Ovary (tissue), 9 donors: ENCODE results near the gene FEM1B. TPM values are rescaled to one million over a fixed set of nuclear protein-coding genes. Genes with fewer than 3 reads are reported as not detected.
A peak's percentile ranks its signal among the peaks of the same experiment; 100 is the strongest.

Experiments used
- DNase-seq, 5 donors: peaks; one replicate each; pipeline ENCODE4 v3.0.0-alpha.2; 2019 to 2020
- H3K27ac ChIP-seq, 2 donors: fragments of 200-600 bp; one replicate each; pipeline versions ENCODE4 v1.5.1 to v1.8.0; 2019 to 2022
- H3K27me3 ChIP-seq: fragments of 200-600 bp; one replicate; pipeline ENCODE4 v1.8.0; 2022
- H3K36me3 ChIP-seq: fragments of 200-600 bp; sonication (generic); one replicate; pipeline ENCODE4 v1.5.1; 2019
- H3K4me1 ChIP-seq: one replicate; pipeline ENCODE4 v1.8.1; 2013; ENCODE audit warnings: mild to moderate bottlenecking, moderate library complexity; ENCODE audit not compliant: insufficient read depth
- H3K4me3 ChIP-seq: fragments of 200-600 bp; sonication (generic); one replicate; pipeline ENCODE4 v1.5.1; 2017
- H3K9me3 ChIP-seq, 2 donors: fragments of 200-600 bp in 1 of 2; sonication (generic) in 1 of 2; one replicate each; pipeline versions ENCODE4 v1.5.1 to v1.8.1; 2013 to 2019; ENCODE audit warnings: mild to moderate bottlenecking in 1 of 2, moderate library complexity in 1 of 2
- EP300 ChIP-seq: sonication (generic); formaldehyde crosslinking; IDR thresholded peaks from one replicate; pipeline ENCODE4 v1.6.1; 2017; ENCODE audit warnings: antibody characterized with exemption
- POLR2A ChIP-seq: fragments of 450-650 bp; IDR thresholded peaks from one replicate; pipeline ENCODE4 v1.6.1; 2017; ENCODE audit warnings: antibody characterized with exemption, mild to moderate bottlenecking, moderate library complexity
- WGBS, 3 donors: extraction: QIAGEN DNeasy Blood & Tissue Kit in 1 of 3; methylation state at CpG; one replicate each; pipeline versions ENCODE4 v1.1.5 to v1.1.7; 2013 to 2017; 5-methylcytosine and 5-hydroxymethylcytosine counted together
- intact Hi-C, 4 donors: fragments of 100-400 bp; cut with DNase I; formaldehyde crosslinking; loops; one replicate each; pipeline versions ENCODE4 v1.11.0 to v1.15.1; 2022 to 2023
- polyA plus RNA-seq, 2 donors: library from polyadenylated mRNA; stranded (reverse); fragments of 200-250 nt in 1 of 2; fragments of 350-450 nt in 1 of 2; fragmentation: Illumina TruSeq in 1 of 2; extraction: RNeasy Lipid Tissue Mini Kit (QIAGEN cat#74804) in 1 of 2; gene quantifications; one replicate each; pipeline ENCODE4 v1.2.3, GENCODE V29; 2013 to 2014
- total RNA-seq, 7 donors: library from RNA; depleted of rRNA in 2 of 7; stranded (reverse); fragments of >200 nt in 2 of 7; fragmentation: NEBNext Ultra II Directional in 3 of 7; extraction: Animal tissue kit (Norgen Biotek cat#: 25700) in 3 of 7; gene quantifications; one replicate each; pipeline versions ENCODE4 v1.1.0 to v1.2.4, GENCODE V29; 2016 to 2023
- TF ChIP-seq, protein P1 (sequence below), 3 donors: fragments of 450-650 bp in 2 of 3; fragments of 200-600 bp in 1 of 3; IDR thresholded peaks; one replicate each; pipeline versions ENCODE4 v1.5.1 to v1.8.0; 2016 to 2022; ENCODE audit warnings: antibody characterized with exemption in 3 of 3, mild to moderate bottlenecking in 1 of 3
- donor health status: DM: no; HTN: no; CAD: no; lungs with moderate emphysema.
- donor health status: DM: no; HTN: no; CAD: no.
- donor health status: Bipolar disorder and iron deficiency.
- donor health status: DM: yes; HTN: yes; CAD: no.
- donor health status: DM: no; HTN: no; CAD: no.
- donor health status: DM: yes; HTN: yes; CAD: no.

FEM1B gene
- total and polyA plus RNA-seq, 9 donors = 15.8 to 83.2 (median 54.8) TPM

DNA sequence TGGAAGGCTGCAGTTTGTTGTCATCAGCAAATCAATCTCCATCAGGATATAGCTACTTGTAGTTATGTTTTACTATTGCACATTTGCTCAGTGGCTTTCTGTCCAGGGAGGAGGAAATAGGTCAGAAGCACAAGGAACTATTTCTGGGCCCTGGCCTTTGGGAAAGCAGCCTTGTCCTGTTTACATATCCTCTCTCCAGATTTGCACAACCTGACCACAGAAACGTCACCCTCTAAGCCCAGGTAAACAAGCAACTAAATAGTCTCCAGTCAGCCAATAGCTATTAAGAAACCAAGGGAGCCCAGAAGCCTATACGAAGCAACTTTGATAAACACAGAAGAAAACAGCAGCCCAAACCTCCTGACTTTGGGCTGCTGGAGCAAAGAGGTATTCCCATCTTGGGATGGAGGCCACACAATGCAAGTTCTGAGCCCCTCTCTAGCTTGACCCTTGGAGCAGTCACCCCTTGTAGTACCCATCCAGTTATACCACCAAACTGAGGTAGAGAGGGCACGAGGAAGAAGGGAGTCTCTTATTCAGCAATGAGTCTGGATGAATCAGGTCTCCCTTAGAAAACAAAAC is 2.3 kb upstream of the FEM1B start:
- peaks cover 9% of the 10 kb centered on the region for H3K4me1 ChIP-seq
- H3K27ac ChIP-seq = no peak overlapping the region
- no peaks in the 10 kb centered on the region for H3K27me3 ChIP-seq
- 64 to 77% (median 69%) methylated on average over 3 of the region's 3 CpGs for WGBS, 3 donors
- no peak for DNase-seq
- no peaks in the 10 kb centered on the region for H3K36me3 ChIP-seq
- H3K9me3 ChIP-seq = no peaks in the 10 kb centered on the region
- intact Hi-C loops = no loop called here
- TF ChIP-seq POLR2A (no peak), EP300 (no peak)
- TF ChIP-seq, protein P1, sequence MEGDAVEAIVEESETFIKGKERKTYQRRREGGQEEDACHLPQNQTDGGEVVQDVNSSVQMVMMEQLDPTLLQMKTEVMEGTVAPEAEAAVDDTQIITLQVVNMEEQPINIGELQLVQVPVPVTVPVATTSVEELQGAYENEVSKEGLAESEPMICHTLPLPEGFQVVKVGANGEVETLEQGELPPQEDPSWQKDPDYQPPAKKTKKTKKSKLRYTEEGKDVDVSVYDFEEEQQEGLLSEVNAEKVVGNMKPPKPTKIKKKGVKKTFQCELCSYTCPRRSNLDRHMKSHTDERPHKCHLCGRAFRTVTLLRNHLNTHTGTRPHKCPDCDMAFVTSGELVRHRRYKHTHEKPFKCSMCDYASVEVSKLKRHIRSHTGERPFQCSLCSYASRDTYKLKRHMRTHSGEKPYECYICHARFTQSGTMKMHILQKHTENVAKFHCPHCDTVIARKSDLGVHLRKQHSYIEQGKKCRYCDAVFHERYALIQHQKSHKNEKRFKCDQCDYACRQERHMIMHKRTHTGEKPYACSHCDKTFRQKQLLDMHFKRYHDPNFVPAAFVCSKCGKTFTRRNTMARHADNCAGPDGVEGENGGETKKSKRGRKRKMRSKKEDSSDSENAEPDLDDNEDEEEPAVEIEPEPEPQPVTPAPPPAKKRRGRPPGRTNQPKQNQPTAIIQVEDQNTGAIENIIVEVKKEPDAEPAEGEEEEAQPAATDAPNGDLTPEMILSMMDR (IDR thresholded peaks at IDR 0.05) = no peak
- H3K4me3 ChIP-seq = no peak overlapping the region

DNA sequence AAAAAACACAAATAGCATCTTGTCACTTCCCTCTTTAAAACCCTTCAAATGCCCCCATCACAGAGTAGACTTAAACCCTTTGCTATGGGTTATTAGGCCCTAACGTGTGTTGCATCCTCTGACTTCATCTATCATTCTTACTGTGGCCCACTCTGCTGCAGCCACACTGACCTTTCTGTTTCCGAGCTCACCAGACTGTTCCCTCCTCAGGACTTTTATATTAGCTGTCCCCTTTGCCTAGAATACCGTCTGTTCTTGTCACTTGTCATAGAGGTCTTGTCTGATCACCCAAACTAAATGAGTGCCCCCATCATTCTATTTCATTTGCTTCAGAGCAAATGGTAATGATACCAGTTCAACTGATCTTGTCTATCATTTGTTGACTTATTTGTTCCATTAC is 877 bp upstream of the FEM1B start:
- H3K9me3 ChIP-seq = no peaks in the 10 kb centered on the region
- no peaks in the 10 kb centered on the region for H3K36me3 ChIP-seq
- no peak for DNase-seq
- TF ChIP-seq EP300 (no peak), POLR2A (no peak)
- TF ChIP-seq, protein P1 (IDR thresholded peaks at IDR 0.05) = no peak
- H3K4me3 ChIP-seq = peak overlapping the region; percentile 54
- intact Hi-C loops = no loop called here
- H3K27me3 ChIP-seq = no peaks in the 10 kb centered on the region
- H3K4me1 ChIP-seq = peaks cover 11% of the 10 kb centered on the region
- 15 to 28% (median 25%) methylated on average over 3 of the region's 3 CpGs for WGBS, 3 donors
- H3K27ac ChIP-seq = peak overlapping the region; percentile 82 to 99

DNA sequence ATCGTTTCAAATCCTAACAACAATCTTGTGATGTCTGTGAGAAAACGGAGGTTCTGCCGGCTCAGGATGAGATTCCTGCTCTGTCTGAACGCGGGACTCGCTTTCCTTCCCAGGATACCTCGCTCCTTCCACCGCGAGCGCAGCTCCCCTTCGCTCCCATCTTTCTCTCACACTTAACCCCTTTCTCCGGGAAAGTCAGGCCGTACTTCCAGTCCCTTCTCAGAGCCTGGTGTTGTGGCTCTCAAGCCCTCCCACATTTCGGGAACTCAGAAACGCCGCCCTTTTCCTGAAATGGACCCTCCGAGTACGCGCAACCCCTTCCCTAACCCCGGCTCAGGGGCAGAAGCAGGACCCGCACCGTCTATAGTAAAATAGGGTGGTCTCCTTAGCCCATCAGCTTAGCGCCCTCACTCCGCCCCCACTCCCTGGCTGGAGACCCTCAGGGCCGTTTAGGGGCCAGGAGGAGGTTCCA is 378 bp upstream of the FEM1B start:
- peak overlapping the region; percentile 82 to 99 for H3K27ac ChIP-seq
- no peaks in the 10 kb centered on the region for H3K27me3 ChIP-seq
- intact Hi-C loops = no loop called here
- no peak for DNase-seq
- H3K9me3 ChIP-seq = no peaks in the 10 kb centered on the region
- H3K36me3 ChIP-seq = no peaks in the 10 kb centered on the region
- TF ChIP-seq, protein P1 (IDR thresholded peaks at IDR 0.05) = peak in 1 of 3 donors; percentile 28
- TF ChIP-seq EP300 (no peak), POLR2A (peak; percentile 60)
- peak overlapping the region; percentile 54 for H3K4me3 ChIP-seq
- peaks cover 14% of the 10 kb centered on the region for H3K4me1 ChIP-seq
- 0 to 1% (median 0%) methylated on average over 22 to 25 of the region's 25 CpGs for WGBS, 3 donors

DNA sequence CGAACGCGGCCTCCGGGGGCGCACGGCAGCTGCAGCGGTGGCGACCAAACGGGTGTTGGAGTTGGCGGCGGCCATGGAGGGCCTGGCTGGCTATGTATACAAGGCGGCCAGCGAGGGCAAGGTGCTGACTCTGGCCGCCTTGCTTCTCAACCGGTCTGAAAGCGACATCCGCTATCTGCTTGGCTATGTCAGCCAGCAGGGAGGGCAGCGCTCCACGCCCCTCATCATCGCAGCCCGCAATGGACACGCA is 725 bp downstream of the FEM1B start:
- TF ChIP-seq POLR2A (no peak), EP300 (no peak)
- TF ChIP-seq, protein P1 (IDR thresholded peaks at IDR 0.05) = no peak
- WGBS, 3 donors = 0 to 1% (median 0%) methylated on average over 22 of the region's 22 CpGs
- H3K27ac ChIP-seq = peak overlapping the region; percentile 82 to 99
- intact Hi-C loops = no loop called here
- H3K9me3 ChIP-seq = no peaks in the 10 kb centered on the region
- no peak for DNase-seq
- H3K36me3 ChIP-seq = no peaks in the 10 kb centered on the region
- no peaks in the 10 kb centered on the region for H3K27me3 ChIP-seq
- H3K4me1 ChIP-seq = peaks cover 13% of the 10 kb centered on the region
- H3K4me3 ChIP-seq = peak overlapping the region; percentile 54
